LNCaP clone FGC (cell line): Measurements from ENCODE around the gene SH3YL1.

Source experiments
- DNase-seq: peaks from one replicate; pipeline ENCODE4 v3.0.0-alpha.2; 2011; ENCODE audit warnings: low read depth
- H3K4me3 ChIP-seq: 2 replicates; pipeline ENCODE4 v1.5.1; 2011; ENCODE audit warnings: mild to moderate bottlenecking, low read depth, low read length, control low read depth
- CTCF ChIP-seq: IDR thresholded peaks from 2 replicates; pipeline ENCODE4 v1.5.1; 2012; ENCODE audit warnings: mild to moderate bottlenecking; ENCODE audit not compliant: control insufficient read depth, insufficient read depth; ENCODE audit errors: extremely low read depth

The SH3YL1 gene, protein sequence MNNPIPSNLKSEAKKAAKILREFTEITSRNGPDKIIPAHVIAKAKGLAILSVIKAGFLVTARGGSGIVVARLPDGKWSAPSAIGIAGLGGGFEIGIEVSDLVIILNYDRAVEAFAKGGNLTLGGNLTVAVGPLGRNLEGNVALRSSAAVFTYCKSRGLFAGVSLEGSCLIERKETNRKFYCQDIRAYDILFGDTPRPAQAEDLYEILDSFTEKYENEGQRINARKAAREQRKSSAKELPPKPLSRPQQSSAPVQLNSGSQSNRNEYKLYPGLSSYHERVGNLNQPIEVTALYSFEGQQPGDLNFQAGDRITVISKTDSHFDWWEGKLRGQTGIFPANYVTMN

DNA sequence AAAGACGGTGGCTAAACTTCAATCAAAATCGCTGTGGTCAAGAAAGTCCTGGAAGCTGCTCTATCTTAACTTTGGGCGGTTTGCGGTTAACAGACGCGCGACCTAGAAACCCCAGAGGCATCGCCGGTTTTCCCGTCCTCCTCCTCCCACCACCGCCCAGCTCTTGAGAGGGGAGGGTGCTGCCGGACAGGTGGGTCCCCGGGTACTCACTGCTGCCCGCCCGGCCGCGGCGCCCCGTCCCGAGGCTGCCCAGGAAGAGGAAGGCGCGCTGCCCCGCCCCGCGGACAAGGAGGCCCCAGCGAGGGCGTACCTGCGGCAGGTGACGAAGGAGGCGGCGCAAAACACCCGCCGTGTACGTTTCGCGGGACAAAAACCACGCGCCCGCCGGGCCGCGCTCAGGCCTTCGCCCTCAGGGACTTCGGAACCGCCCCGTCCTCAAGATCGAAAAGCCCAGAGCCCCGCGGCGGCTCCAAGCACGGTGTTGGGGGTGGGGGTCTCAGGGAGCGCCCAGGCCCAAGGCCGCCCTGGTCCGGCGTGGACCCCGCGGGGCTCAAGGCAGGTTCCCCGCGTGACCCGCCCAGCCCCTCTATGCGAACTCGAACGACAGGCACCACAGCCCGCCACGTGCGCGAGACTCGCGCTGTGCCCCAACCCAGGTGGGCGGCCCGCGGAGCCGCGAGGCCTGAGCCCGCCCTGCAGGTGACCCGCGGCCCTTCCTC is at the start of gene SH3YL1:
Gene SH3YL1 (minus strand): TSS at position 259 of the 719 bp plus-strand sequence. CDS start 48 bp downstream, at position 211.
- H3K4me3 ChIP-seq = peak within 1 kb of the TSS; percentile 96
- DNase-seq = no peak
- no peak for TF ChIP-seq CTCF

- TF ChIP-seq CTCF = no peak
- no peak overlapping the region for H3K4me3 ChIP-seq
- DNase-seq = no peak
Observed at GRCh38 chr2:310994-311393, 47.2 kb upstream of the SH3YL1 start.

DNA sequence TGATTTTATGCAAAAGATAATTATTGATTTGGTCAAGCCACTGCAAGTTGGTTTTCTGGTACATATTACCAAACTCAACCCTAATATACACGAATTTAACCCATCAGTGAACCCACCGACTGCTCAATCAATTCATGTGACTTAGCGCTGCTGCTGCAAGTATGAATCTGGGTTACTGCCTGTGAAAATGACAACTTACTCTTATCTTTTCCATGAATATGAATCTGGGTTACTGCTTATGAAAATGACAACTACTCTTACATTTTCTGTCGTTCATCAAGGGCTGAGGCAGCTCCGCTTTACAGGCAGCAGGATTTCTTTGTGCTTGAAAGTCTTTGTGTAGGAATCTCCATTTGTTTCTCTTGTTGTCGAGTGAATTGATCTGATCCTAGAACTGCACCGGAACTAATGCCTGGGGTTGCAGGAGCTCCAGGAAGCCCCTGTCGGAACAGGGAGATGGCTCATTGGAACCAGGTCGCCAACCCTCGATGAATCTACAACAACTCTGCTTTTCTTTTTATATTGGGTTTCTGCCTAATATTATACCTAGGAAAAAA is 46.2 kb upstream of the SH3YL1 start:
- DNase-seq = no peak
- H3K4me3 ChIP-seq = no peak overlapping the region
- no peak for TF ChIP-seq CTCF

DNA sequence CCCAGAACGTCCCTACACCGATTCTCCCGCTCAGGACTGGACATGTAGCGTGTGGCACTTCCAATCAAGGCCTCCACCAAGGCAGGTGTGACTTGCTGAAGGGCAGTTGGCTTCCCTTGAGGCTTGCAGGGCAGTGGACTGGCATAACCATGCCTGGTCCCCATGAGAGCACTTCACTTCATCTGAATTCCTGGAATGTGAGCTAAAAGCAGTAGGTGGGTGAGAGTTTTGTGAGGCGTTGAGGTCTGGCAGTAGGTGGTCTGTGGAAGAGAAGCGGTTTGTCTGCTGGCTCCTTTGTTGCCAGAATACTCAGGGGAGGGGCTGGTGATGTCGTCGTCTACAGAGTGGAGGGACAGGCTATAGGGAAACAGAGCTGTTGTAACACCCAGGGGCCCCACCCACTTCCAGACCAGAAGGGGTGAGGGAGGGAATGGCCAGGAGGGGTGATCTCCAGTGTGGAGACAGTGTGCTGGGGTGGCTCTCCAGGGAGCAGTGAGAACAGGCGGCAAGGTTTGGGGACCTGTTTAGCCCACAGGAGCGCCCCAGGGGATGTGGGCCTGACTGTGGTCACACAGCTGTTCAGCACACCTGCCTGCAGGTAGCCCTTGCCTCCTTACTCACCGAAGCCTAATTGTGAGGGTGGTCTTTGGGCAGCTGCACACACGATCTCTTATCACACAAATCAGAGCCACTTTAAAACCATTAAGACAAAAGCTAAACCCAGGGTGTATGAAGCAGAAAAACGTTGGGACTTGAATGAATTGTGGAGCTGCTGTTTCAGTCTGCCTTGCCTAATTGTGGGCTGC is 45.5 kb upstream of the SH3YL1 start:
- DNase-seq = no peak
- TF ChIP-seq CTCF = no peak
- no peak overlapping the region for H3K4me3 ChIP-seq

DNA sequence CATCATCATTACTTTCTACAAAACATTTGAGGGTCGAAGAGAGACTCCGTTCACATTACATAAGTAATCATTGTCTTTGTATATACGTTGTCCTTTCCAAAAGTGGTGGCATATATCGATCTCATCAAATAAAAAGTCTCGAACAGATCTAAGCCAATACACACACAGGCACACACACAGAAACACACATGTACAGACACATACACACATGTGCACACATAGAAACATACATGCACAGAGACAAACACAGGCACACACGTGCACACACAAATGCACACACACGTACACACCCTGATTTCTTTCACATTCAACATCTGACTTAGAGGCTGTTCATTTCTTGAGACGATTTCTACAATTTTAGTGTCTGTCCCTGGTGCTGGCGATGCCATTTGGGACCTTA is 41.5 kb upstream of the SH3YL1 start:
- DNase-seq = no peak

More for the DNA sequence above, 41.5 kb upstream of the SH3YL1 start:
- no peak overlapping the region for H3K4me3 ChIP-seq
- no peak for TF ChIP-seq CTCF
